Pericardium fibroblast (primary cell): ENCODE data around the gene ATP5IF1. TPM values are rescaled to one million over a fixed set of nuclear protein-coding genes. Genes with fewer than 3 reads are reported as not detected.

Experiments
- total RNA-seq: library from RNA; depleted of rRNA; stranded (reverse); fragments of >200 nt; gene quantifications from 2 replicates; pipeline ENCODE4 v1.2.3, GENCODE V29; 2015

ATP5IF1 gene
- total RNA-seq: 139 and 158 TPM in 2 replicates

DNA sequence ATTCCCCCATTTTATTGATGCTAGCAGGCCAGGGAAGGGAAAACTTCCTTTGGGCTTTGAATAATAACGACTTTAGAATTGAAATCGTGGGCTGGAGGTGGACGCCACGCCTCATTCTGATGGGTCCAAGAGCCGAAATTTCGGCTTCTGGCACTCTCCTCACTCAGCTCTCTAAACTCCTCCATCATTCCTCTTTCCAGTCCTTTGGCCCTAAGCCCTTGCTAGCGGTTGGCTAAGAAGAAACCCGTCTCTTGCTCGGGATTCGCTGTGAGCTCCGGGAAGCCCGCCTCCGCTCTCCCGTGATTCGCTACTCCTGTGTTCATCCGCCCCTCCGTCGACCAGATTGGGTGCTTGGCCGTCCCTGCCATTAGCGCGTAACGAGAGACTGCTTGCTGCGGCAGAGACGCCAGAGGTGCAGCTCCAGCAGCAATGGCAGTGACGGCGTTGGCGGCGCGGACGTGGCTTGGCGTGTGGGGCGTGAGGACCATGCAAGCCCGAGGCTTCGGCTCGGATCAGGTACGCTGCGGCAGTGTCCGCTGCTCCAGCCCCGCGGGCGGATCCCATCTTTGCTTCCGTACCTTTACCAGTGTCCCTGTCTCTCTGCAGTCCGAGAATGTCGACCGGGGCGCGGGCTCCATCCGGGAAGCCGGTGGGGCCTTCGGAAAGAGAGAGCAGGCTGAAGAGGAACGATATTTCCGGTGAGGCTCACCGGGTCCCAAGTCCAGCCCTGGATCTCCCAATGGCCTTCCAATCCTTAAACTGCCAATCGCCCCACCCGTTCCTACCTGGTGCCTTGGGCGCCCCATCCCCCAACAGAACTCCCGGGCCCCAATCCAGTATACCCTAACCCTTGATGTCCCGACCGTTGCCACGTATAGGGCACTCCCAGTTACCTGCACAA is at the start of gene ATP5IF1:
TSS of gene ATP5IF1 (plus strand) at position 370 of the 901 bp plus-strand sequence. CDS start at position 430, 60 bp downstream.

DNA sequence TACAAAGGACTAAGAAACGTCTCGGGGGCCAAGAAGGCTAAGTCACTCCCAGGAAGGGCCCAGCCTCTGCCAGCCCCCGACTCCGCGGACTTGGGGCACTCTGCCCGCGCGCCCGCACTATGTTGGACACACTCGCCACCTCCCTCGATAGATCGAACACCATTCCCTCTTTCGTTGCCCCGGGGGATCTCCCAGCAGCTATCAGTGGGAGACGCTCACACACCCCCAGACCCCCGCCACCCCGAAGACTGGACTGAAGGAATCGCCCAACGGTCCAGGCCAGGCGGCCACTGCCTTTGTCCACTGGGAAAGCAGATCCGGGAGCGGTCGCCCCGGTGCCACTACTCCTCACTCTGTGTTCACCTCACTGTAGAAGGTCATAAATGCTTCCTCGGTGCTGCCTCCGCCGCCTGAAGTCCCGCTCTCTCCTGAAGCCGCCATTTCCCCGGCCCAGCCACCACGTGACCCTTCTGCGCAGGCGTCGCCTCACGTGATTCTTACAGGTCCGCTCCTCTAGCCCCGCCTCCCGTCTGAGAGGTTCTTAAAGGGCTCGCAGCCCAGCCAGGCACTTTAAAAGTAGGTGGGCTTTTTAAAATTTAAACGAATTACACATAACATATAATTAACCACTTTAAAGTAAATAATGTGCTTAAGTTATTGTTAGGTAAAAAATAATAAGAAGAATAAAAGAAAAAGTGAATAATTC is 3.2 kb upstream of the ATP5IF1 start, which contains the start of gene DNAJC8:
TSS of gene DNAJC8 (minus strand) at position 472 of the 706 bp plus-strand sequence. CDS start at position 441, 31 bp downstream.

DNA sequence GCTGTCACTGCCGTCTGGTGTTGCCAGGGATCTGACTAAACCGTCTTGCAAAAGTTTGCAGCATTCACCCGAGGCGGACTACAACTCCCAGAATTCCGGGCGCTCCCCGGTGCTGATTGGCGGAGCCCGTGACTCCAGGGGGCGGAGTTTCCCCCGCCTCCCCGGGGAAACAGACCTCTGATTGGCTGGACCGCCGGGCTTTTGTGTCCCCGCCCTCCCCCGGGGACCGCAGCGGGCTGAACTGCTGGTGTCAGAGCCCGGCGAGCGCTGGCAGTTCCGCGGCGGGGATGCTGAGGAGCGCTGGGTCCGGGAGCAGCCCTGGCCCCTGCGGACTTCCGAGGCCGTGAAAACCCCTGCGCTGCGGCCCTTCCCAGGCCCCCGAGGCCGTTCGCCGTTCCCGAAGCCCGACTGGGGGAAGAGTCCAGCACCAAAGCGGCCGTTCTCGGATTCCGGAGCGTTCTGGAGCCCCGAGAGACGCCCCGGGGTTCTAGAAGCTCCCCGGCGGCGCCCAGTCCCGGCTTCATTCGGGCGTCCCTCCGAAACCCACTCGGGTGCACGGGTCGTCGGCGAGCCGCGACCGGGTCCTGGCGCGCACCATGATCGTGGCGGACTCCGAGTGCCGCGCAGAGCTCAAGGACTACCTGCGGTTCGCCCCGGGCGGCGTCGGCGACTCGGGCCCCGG is 23.5 kb downstream of the ATP5IF1 start, which contains the start of gene SESN2:
TSS of gene SESN2 (plus strand) at position 267 of the 682 bp plus-strand sequence. CDS start at position 597, 330 bp downstream.

Other genes with a start within 250 kb of the ATP5IF1 start
- 8.5 and 16.9 TPM in 2 replicates for gene EYA3, start 147.5 kb upstream of the ATP5IF1 start, total RNA-seq
- 0.17 and 0.23 TPM in 2 replicates for gene PTAFR, start 59.4 kb upstream of the ATP5IF1 start, total RNA-seq
- gene DNAJC8, start 3.1 kb upstream of the ATP5IF1 start, total RNA-seq: 59.2 and 64.5 TPM in 2 replicates
- 32.7 and 39.3 TPM in 2 replicates for gene SESN2, start 23.4 kb downstream of the ATP5IF1 start, total RNA-seq
- gene MED18, start 92.9 kb downstream of the ATP5IF1 start, total RNA-seq: 9.4 and 11.8 TPM in 2 replicates
- gene PHACTR4, start 133.6 kb downstream of the ATP5IF1 start, total RNA-seq: 6.5 and 8.7 TPM in 2 replicates